NCI-H2107 (cell line): ENCODE results near the gene IPO7.

Experiments used
- DNase-seq: peaks from one replicate; lab custom pipeline; 2025; lab: John Stamatoyannopoulos, UW

The IPO7 gene

DNA sequence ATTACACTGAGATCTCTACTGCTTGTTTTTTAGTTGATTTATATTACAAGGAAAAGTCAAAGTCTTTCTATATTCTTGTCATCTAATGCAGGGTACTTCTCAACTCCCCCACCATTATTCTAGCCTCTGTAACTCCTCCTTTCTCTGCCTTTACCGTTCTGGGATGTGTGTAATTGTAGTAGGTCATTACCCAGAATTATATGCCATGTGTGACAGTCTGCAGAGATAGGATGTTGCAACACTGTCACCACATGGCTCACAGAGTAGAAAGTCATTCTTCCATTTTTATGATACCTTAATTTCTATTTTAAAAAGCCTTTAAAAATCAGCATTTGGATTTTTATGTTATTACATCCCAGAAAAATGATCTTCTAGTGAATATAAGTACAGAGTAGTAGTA, 109.0 kb downstream of the IPO7 start:
- no peak for DNase-seq

DNA sequence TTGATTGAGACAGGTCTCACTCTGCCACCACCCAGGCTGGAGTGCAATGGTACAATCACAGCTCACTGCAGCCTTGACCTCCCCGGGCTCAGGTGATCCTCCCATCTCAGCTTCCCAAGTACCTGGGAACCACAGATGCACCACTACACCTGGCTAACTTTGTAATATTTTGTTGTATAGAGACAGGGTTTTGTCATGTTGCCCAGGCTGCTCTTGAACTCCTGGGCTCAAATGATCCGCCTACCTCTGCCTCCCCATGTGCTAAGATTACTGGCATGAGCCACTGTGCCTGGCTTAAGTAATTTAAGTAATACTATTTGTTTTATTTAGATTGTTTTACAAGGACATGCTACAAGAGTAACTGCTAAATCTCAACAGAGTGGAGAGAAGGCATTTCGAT, 109.9 kb downstream of the IPO7 start:
- DNase-seq, result no peak

DNA sequence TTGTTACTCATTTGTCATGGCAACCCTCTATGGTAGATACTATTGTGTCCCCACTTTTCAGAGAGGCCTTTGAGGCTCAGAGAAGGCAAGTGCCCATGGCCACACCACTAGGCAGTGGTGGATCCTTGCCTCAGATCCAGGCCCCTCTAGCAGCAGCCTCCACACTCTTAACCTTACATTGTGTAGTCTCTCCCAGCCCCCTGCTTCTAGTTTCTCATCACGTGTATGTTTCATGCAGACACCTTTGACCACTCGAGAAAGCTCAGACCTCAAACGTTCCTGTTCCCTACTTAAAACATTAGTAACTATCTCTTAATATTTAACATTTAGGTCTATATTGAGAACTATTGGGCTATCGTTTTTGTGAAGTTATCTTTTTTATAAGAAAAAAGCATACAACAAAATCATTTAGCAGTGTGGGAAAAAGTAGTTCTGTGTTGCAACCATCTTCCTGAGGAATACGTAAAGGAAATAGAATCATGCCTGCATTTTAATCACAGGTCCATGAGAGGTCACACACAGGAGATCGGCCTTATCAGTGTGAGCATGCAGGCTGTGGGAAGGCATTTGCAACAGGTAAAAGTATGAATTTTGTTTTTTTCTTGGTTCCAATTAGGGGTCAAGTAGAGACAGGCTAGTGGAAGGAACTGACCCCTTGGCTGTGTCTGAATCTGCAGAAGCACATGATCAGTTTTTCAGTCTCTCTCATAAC, 111.5 kb downstream of the IPO7 start:
- DNase-seq, result no peak
